ENCODE data around the gene HECTD4. TPM values are rescaled to one million over a fixed set of nuclear protein-coding genes. Genes with fewer than 3 reads are reported as not detected.
A peak's percentile ranks its signal among the peaks of the same experiment; 100 is the strongest.

The HECTD4 gene
- polyA plus RNA-seq, 1 experiment: 7.3 TPM

DNA sequence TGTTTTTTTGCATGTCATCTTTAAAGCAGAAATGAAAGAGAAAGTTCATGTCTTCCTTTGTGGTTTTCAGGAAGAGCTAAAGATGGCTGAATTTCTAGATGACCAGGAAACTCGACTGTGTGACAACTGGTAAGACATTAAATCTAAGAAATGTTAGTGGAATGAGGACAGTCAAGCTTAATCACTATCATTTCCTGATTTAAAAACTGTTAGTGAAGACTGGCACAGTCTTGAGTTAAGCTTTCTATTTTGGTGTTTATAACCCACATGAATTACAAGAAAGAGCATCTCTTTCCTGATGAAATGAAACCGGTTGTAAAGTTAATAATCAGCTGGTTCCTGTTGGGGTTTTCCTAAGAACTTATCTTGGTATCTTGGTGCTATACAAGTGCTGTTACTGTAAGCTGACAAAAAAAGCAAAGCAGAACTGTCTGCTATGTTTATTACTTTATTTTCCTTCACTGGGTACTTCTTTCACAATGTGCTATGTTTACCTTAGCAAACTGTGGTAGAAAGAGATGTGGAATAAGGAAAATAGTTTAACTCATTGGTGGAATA is 251.7 kb downstream of the HECTD4 start:
- no peak for DNase-seq (ENCODE audit: low read depth)
- TF ChIP-seq, protein P1, sequence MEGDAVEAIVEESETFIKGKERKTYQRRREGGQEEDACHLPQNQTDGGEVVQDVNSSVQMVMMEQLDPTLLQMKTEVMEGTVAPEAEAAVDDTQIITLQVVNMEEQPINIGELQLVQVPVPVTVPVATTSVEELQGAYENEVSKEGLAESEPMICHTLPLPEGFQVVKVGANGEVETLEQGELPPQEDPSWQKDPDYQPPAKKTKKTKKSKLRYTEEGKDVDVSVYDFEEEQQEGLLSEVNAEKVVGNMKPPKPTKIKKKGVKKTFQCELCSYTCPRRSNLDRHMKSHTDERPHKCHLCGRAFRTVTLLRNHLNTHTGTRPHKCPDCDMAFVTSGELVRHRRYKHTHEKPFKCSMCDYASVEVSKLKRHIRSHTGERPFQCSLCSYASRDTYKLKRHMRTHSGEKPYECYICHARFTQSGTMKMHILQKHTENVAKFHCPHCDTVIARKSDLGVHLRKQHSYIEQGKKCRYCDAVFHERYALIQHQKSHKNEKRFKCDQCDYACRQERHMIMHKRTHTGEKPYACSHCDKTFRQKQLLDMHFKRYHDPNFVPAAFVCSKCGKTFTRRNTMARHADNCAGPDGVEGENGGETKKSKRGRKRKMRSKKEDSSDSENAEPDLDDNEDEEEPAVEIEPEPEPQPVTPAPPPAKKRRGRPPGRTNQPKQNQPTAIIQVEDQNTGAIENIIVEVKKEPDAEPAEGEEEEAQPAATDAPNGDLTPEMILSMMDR (IDR thresholded peaks at IDR 0.05; ENCODE audit: insufficient read depth, low read depth, low read length): no peak
- ChIA-PET CTCF (interaction anchor here (0.6 to 1.4 kb wide), 4 partner anchors 9 to 22 kb away, joined by 3 read pairs; no protein-coding TSS in a partner anchor), POLR2A (interaction anchor here (0.5 kb wide), 1 partner anchor 279 kb away, joined by 4 read pairs; no protein-coding TSS in a partner anchor)
- Histone ChIP-seq H3K36me3 (ENCODE audit: control insufficient read depth, insufficient read depth, low read length) (peaks cover 6% of the 10 kb centered on the region), H3K27me3 (ENCODE audit: control insufficient read depth, insufficient read depth, low read length) (no peaks in the 10 kb centered on the region), H3K4me3 (ENCODE audit: low read depth, low read length) (peak overlapping the region; percentile 11)

DNA sequence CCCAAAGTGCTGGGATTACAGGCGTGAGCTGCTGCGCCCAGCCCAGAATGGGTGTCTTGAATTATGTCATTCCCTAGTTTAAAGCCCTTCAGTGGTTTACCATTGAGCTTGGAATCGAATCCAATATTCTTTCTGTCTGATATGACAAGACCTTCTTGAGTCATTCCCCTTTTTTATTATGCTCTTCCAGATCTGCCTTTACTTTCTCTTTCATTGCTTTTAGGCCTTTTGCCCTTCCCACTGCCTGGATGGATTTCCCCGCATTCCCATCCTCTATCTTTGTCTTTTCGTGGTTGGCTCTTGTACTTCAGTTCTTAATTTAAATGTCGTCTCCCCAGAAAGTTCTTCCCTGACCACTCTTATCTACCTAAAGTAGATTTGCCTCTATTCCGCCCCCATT is 255.3 kb downstream of the HECTD4 start:
- TF ChIP-seq, protein P1 (IDR thresholded peaks at IDR 0.05; ENCODE audit: insufficient read depth, low read depth, low read length): no peak
- CTCF ChIA-PET: interaction anchor here (0.7 to 1.3 kb wide), 3 partner anchors 19 to 260 kb away, joined by 3 read pairs; no protein-coding TSS in a partner anchor
- DNase-seq (ENCODE audit: low read depth): no peak
- Histone ChIP-seq H3K36me3 (ENCODE audit: control insufficient read depth, insufficient read depth, low read length) (no peaks in the 10 kb centered on the region), H3K4me3 (ENCODE audit: low read depth, low read length) (no peak overlapping the region), H3K27me3 (ENCODE audit: control insufficient read depth, insufficient read depth, low read length) (no peaks in the 10 kb centered on the region)
- POLR2A ChIA-PET: no interaction called here

DNA sequence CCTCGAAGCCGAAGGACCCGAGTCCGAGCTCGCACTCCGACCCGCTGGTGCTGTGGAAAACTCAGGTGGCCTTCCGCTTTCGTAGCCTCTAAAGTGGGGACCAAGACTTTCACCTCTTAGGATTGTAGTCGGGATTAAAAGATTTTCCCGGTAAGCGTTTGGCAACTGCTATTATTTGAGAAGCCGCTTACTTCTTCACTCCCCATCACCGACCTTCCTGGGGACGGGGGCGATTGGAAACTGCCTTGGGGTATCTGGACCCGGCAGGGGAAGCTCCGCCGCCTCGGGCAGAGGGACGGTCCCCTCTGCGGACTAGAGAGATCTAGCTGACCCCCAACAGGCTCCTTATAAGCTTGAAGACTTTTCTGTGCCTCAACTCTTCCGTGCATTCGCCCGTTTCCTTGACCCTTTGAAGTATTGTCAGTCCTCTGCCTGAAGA is 256.2 kb downstream of the HECTD4 start:
- Histone ChIP-seq H3K36me3 (ENCODE audit: control insufficient read depth, insufficient read depth, low read length) (no peaks in the 10 kb centered on the region), H3K27me3 (ENCODE audit: control insufficient read depth, insufficient read depth, low read length) (no peaks in the 10 kb centered on the region), H3K4me3 (ENCODE audit: low read depth, low read length) (peak overlapping the region; percentile 84)
- POLR2A ChIA-PET: no interaction called here
- no peak for DNase-seq (ENCODE audit: low read depth)
- CTCF ChIA-PET: interaction anchor here (0.6 to 1.3 kb wide), 3 partner anchors 18 to 261 kb away, joined by 3 to 4 read pairs (median 3); no protein-coding TSS in a partner anchor
- TF ChIP-seq, protein P1 (IDR thresholded peaks at IDR 0.05; ENCODE audit: insufficient read depth, low read depth, low read length): no peak

DNA sequence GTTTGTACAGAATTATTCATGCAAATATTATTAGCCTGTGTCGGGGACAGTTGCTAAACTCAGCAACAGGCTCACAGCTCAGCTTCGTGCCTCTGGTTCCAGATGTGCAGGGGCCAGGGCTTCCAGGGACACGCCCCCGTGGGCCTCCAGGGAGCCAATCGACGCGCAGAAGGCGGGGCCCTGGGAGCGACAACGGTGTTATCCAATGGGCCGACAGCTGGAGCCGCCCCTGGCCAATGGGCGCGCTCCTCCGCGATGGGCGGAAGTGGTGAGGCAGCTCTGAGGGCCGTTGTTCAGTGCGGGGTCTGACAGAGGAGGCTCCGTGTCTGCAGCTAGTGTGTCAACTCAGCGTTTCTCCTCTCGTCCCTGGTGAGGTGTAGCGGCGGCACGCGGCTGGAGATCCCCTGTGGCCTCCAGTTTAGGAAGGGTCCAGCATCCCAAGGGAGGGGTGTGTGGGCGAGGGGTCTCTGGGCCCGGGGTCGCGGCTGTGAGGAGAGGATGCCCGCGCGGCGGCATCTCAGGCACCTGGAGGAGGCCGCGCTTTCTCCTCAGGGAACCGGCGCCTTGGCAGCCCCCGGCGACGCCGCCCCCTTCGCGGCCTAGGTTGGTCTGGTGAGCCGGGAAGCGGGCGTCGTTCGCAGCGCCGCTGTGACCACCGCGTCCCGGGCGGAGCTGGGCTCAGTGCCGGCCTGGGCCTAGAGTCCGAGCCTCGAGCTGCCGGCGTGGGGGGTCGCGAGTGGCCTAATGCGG is 256.8 kb downstream of the HECTD4 start, which contains the start of gene TRAFD1:
Gene TRAFD1 (plus strand): TSS at position 311 of the 750 bp plus-strand sequence. CDS start 4,963 bp downstream, outside the sequence.
- DNase-seq (ENCODE audit: low read depth): peak; percentile 80
- Histone ChIP-seq H3K4me3 (ENCODE audit: low read depth, low read length) (peak within 1 kb of the TSS; percentile 84), H3K36me3 (ENCODE audit: control insufficient read depth, insufficient read depth, low read length) (no peaks in the 10 kb centered on the region), H3K27me3 (ENCODE audit: control insufficient read depth, insufficient read depth, low read length) (no peaks in the 10 kb centered on the region)
- ChIA-PET CTCF (interaction anchor here (0.9 to 1.3 kb wide), 2 partner anchors 14 to 261 kb away, joined by 3 read pairs; no protein-coding TSS in a partner anchor), POLR2A (interaction anchor here (0.7 to 0.9 kb wide), 2 partner anchors 18 to 112 kb away, joined by 3 to 4 read pairs; partner anchors contain the start of genes ERP29 and TMEM116)
- TF ChIP-seq, protein P1 (IDR thresholded peaks at IDR 0.05; ENCODE audit: insufficient read depth, low read depth, low read length): no peak

DNA sequence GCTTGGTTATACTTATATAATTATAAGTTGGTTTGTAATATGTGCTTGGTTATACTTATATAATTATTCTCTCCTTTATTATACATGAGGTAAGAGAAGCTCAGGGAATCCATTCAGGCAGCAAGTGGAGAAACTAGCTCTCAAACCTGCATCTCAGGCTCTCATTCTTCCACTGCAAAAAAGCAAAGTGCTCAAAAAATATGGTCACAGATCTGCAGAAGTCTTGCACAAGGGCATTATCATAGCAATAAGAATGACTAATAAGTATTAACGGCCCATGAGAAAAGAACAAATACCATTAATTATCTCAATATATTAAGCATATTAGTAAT is 257.3 kb downstream of the HECTD4 start:
- Histone ChIP-seq H3K4me3 (ENCODE audit: low read depth, low read length) (no peak overlapping the region), H3K36me3 (ENCODE audit: control insufficient read depth, insufficient read depth, low read length) (no peaks in the 10 kb centered on the region), H3K27me3 (ENCODE audit: control insufficient read depth, insufficient read depth, low read length) (no peaks in the 10 kb centered on the region)
- DNase-seq (ENCODE audit: low read depth): no peak
- CTCF ChIA-PET: interaction anchor here (0.9 kb wide), 1 partner anchor 14 kb away, joined by 3 read pairs; no protein-coding TSS in a partner anchor
- POLR2A ChIA-PET: interaction anchor here (0.7 to 0.9 kb wide), 2 partner anchors 17 to 112 kb away, joined by 3 to 4 read pairs; partner anchors contain the start of genes ERP29 and TMEM116
- TF ChIP-seq, protein P1 (IDR thresholded peaks at IDR 0.05; ENCODE audit: insufficient read depth, low read depth, low read length): no peak
